HEK293 (cell line): ENCODE data around the gene CCDC158.

Experiments used
- CTCF ChIA-PET: fragments of 350-600 bp; formaldehyde crosslinking; extraction: SDS; loops from one replicate; lab custom pipeline; 2021; ENCODE audit warnings: antibody characterized with exemption; lab: Yijun Ruan, JAX
- POLR2A ChIA-PET: fragments of 300-600 bp; formaldehyde crosslinking; extraction: SDS; loops from one replicate; lab custom pipeline; 2020; ENCODE audit warnings: antibody characterized with exemption, inconsistent platforms; lab: Yijun Ruan, JAX
- H3K27ac ChIP-seq: fragments of 200-500 bp; sonication (Bioruptor generic); 2 replicates; pipeline ENCODE4 v1.5.1; 2014; ENCODE audit warnings: low read depth, low read length, control low read depth, inconsistent platforms; ENCODE audit errors: extremely low read depth
- H3K36me3 ChIP-seq, 2 experiments: fragments of 200-500 bp in 1 of 2; sonication (Bioruptor generic) in 1 of 2; 1 replicate in 1 of 2; 2 replicates in 1 of 2; pipeline ENCODE4 v1.5.1; 2014 to 2017; ENCODE audit warnings: inconsistent platforms in 2 of 2, low read length in 2 of 2; ENCODE audit not compliant: control insufficient read depth in 2 of 2, insufficient read depth in 1 of 2
- H3K4me1 ChIP-seq: fragments of 200-500 bp; sonication (Bioruptor generic); 2 replicates; pipeline ENCODE4 v1.5.1; 2014; ENCODE audit warnings: mild to moderate bottlenecking, low read length, inconsistent platforms; ENCODE audit not compliant: control insufficient read depth, insufficient read depth
- H3K4me3 ChIP-seq: 2 replicates; pipeline ENCODE4 v1.5.1; 2011; ENCODE audit warnings: low read depth, mild to moderate bottlenecking, control low read depth, low read length, moderate library complexity
- H3K9me3 ChIP-seq: fragments of 200-500 bp; sonication (Bioruptor generic); 2 replicates; pipeline ENCODE4 v1.5.1; 2014; ENCODE audit warnings: low read depth, low read length, inconsistent platforms; ENCODE audit not compliant: control insufficient read depth, insufficient read depth
- SP2 ChIP-seq: fragments of 450-650 bp; formaldehyde crosslinking; IDR thresholded peaks from 2 replicates; pipeline ENCODE4 v1.5.1; 2016; ENCODE audit warnings: missing biosample characterization, missing genetic modification characterization
- SP7 ChIP-seq: fragments of 450-650 bp; formaldehyde crosslinking; IDR thresholded peaks from 2 replicates; pipeline ENCODE4 v1.5.1; 2016; ENCODE audit warnings: missing biosample characterization, missing genetic modification characterization
- ZNF112 ChIP-seq: fragments of 450-650 bp; formaldehyde crosslinking; IDR thresholded peaks from 2 replicates; pipeline ENCODE4 v1.5.0; 2017; ENCODE audit warnings: missing biosample characterization, missing genetic modification characterization
- ZNF132 ChIP-seq: fragments of 450-650 bp; formaldehyde crosslinking; IDR thresholded peaks from 2 replicates; pipeline ENCODE4 v1.5.1; 2017; ENCODE audit warnings: missing biosample characterization, missing genetic modification characterization, borderline replicate concordance
- ZNF169 ChIP-seq: fragments of 450-650 bp; formaldehyde crosslinking; IDR thresholded peaks from 2 replicates; pipeline ENCODE4 v1.5.1; 2016; ENCODE audit warnings: missing biosample characterization, missing genetic modification characterization
- ZNF2 ChIP-seq: fragments of 450-650 bp; formaldehyde crosslinking; IDR thresholded peaks from 2 replicates; pipeline ENCODE4 v1.5.1; 2016; ENCODE audit warnings: missing biosample characterization, missing genetic modification characterization
- ZNF266 ChIP-seq: fragments of 450-650 bp; formaldehyde crosslinking; IDR thresholded peaks from 2 replicates; pipeline ENCODE4 v1.5.1; 2016; ENCODE audit warnings: missing biosample characterization, missing genetic modification characterization, low read depth
- ZNF292 ChIP-seq: fragments of 450-650 bp; formaldehyde crosslinking; IDR thresholded peaks from 2 replicates; pipeline ENCODE4 v1.5.1; 2016; ENCODE audit warnings: low read depth, missing biosample characterization, missing genetic modification characterization, borderline replicate concordance
- ZNF311 ChIP-seq: fragments of 450-650 bp; formaldehyde crosslinking; IDR thresholded peaks from 2 replicates; pipeline ENCODE4 v1.5.1; 2017; ENCODE audit warnings: missing biosample characterization, missing genetic modification characterization, borderline replicate concordance
- ZNF335 ChIP-seq: fragments of 450-650 bp; formaldehyde crosslinking; conservative IDR thresholded peaks from 2 replicates; pipeline ENCODE4 v1.5.1; 2016; ENCODE audit warnings: missing biosample characterization, missing genetic modification characterization
- ZNF426 ChIP-seq: fragments of 450-650 bp; formaldehyde crosslinking; IDR thresholded peaks from 2 replicates; pipeline ENCODE4 v1.5.1; 2017; ENCODE audit warnings: missing biosample characterization, missing genetic modification characterization, mild to moderate bottlenecking, inconsistent platforms, moderate library complexity
- ZNF473 ChIP-seq: fragments of 450-650 bp; formaldehyde crosslinking; IDR thresholded peaks from 2 replicates; pipeline ENCODE4 v1.5.1; 2017; ENCODE audit warnings: missing biosample characterization, missing genetic modification characterization
- ZNF501 ChIP-seq: fragments of 450-650 bp; formaldehyde crosslinking; IDR thresholded peaks from 2 replicates; pipeline ENCODE4 v1.5.1; 2016; ENCODE audit warnings: missing biosample characterization, missing genetic modification characterization
- ZNF514 ChIP-seq: fragments of 450-650 bp; formaldehyde crosslinking; IDR thresholded peaks from 2 replicates; pipeline ENCODE4 v1.5.1; 2016; ENCODE audit warnings: missing biosample characterization, missing genetic modification characterization
- ZNF529 ChIP-seq: fragments of 450-650 bp; formaldehyde crosslinking; IDR thresholded peaks from 2 replicates; pipeline ENCODE4 v1.5.1; 2017; ENCODE audit warnings: missing genetic modification characterization, missing biosample characterization; ENCODE audit not compliant: insufficient replicate concordance
- ZNF544 ChIP-seq: fragments of 450-650 bp; formaldehyde crosslinking; IDR thresholded peaks from 2 replicates; pipeline ENCODE4 v1.5.0; 2017; ENCODE audit warnings: missing biosample characterization, missing genetic modification characterization
- ZNF76 ChIP-seq: fragments of 450-650 bp; formaldehyde crosslinking; IDR thresholded peaks from 2 replicates; pipeline ENCODE4; 2016; ENCODE audit warnings: low read depth, missing biosample characterization, missing genetic modification characterization, borderline replicate concordance

Gene CCDC158

GRCh38 chr4:76386566-76387305 is 34.2 kb downstream of the CCDC158 start:
- Histone ChIP-seq H3K36me3 (no peaks in the 10 kb centered on the region), H3K9me3 (no peaks in the 10 kb centered on the region)
- no peak for TF ChIP-seq ZNF426
- no peak for TF ChIP-seq ZNF76 (tag by site-specific recombination)
- no peak for TF ChIP-seq ZNF514 (tag by site-specific recombination)
- TF ChIP-seq ZNF132 (tag by site-specific recombination): no peak
- no peak for TF ChIP-seq ZNF473 (tag by site-specific recombination)
- TF ChIP-seq ZNF169 (tag by site-specific recombination): no peak
- no peak for TF ChIP-seq ZNF529 (tag by site-specific recombination)
- TF ChIP-seq SP7: no peak
- TF ChIP-seq ZNF311: no peak
- TF ChIP-seq SP2 (tag by site-specific recombination): no peak
- TF ChIP-seq ZNF501 (tag by site-specific recombination): no peak
- TF ChIP-seq ZNF292: no peak
- TF ChIP-seq, all 188 proteins: peak for 0
- CTCF ChIA-PET: interaction anchor here (0.7 to 1.0 kb wide), 2 partner anchors 9 to 12 kb away, joined by 3 read pairs; no protein-coding TSS in a partner anchor
- POLR2A ChIA-PET: no interaction called here
- H3K27ac ChIP-seq: no peak overlapping the region
- H3K4me1 ChIP-seq: no peaks in the 10 kb centered on the region
- H3K4me3 ChIP-seq: no peak overlapping the region

GRCh38 chr4:76385974-76386373 is 35.0 kb downstream of the CCDC158 start:
- no peak overlapping the region for H3K4me3 ChIP-seq
- no peak for TF ChIP-seq ZNF2 (tag by site-specific recombination)
- TF ChIP-seq, all 188 proteins: peak for 0
- CTCF ChIA-PET: interaction anchor here (1.0 kb wide), 1 partner anchor 8 kb away, joined by 3 read pairs; no protein-coding TSS in a partner anchor
- Histone ChIP-seq H3K36me3 (no peaks in the 10 kb centered on the region), H3K4me1 (no peaks in the 10 kb centered on the region), H3K27ac (no peak overlapping the region), H3K9me3 (no peaks in the 10 kb centered on the region)
- POLR2A ChIA-PET: no interaction called here

GRCh38 chr4:76384052-76384451 is 36.9 kb downstream of the CCDC158 start:
- TF ChIP-seq ZNF266 (tag by site-specific recombination) (no peak), ZNF335 (tag by site-specific recombination) (no peak), ZNF112 (tag by site-specific recombination) (no peak)
- Histone ChIP-seq H3K36me3 (no peaks in the 10 kb centered on the region), H3K4me1 (no peaks in the 10 kb centered on the region), H3K9me3 (no peaks in the 10 kb centered on the region), H3K4me3 (no peak overlapping the region), H3K27ac (no peak overlapping the region)
- POLR2A ChIA-PET: no interaction called here
- CTCF ChIA-PET: interaction anchor here (0.7 kb wide), 1 partner anchor 447 kb away, joined by 3 read pairs; no protein-coding TSS in a partner anchor

- H3K27ac ChIP-seq: no peak overlapping the region
- no peaks in the 10 kb centered on the region for H3K36me3 ChIP-seq
- TF ChIP-seq ZNF544 (tag by site-specific recombination): no peak
- ChIA-PET POLR2A (no interaction called here), CTCF (interaction anchor here (1.1 kb wide), 1 partner anchor 203 kb away, joined by 3 read pairs; no protein-coding TSS in a partner anchor)
- H3K4me3 ChIP-seq: no peak overlapping the region
- no peaks in the 10 kb centered on the region for H3K4me1 ChIP-seq
- H3K9me3 ChIP-seq: no peaks in the 10 kb centered on the region
Measured at GRCh38 chr4:76383001-76383400, 37.9 kb downstream of the CCDC158 start.
